ENCODE measurements around the gene UBE2J2.

- TF ChIP-seq CTCF (IDR thresholded peaks at IDR 0.05 in 4 of 5, conservative IDR thresholded peaks at IDR 0.05 in 1 of 5) (no peak), POLR2A (IDR thresholded peaks at IDR 0.05) (no peak)
These were observed 12.7 kb downstream of the UBE2J2 start for GRCh38 chr1:1260843-1261560.

Data from gastrocnemius medialis (tissue), 4 donors.